Fibroblast of lung (primary cell): ENCODE results near the gene ZNF609. TPM values are rescaled to one million over a fixed set of nuclear protein-coding genes. Genes with fewer than 3 reads are reported as not detected.

Experiments used
- DNase-seq, 2 donors: peaks; one replicate each; pipeline versions ENCODE4 v3.0.0 to v3.0.0-alpha.2; 2010; ENCODE audit warnings: low read depth in 2 of 2
- H2AFZ ChIP-seq: 2 replicates; pipeline ENCODE4 v1.5.1; 2012; ENCODE audit warnings: low read length, control low read depth, inconsistent platforms
- H3K27ac ChIP-seq: 2 replicates; pipeline ENCODE4 v1.5.1; 2011; ENCODE audit warnings: low read length, control low read depth; ENCODE audit not compliant: insufficient read depth
- H3K27me3 ChIP-seq: 2 replicates; pipeline ENCODE4 v1.5.1; 2011; ENCODE audit warnings: mild to moderate bottlenecking, low read length; ENCODE audit not compliant: control insufficient read depth, insufficient read depth
- H3K36me3 ChIP-seq: 2 replicates; pipeline ENCODE4 v1.5.1; 2011; ENCODE audit warnings: low read length; ENCODE audit not compliant: control insufficient read depth, insufficient read depth
- H3K4me1 ChIP-seq: 2 replicates; pipeline ENCODE4 v1.5.1; 2011; ENCODE audit warnings: low read length; ENCODE audit not compliant: control insufficient read depth, insufficient read depth; ENCODE audit errors: extremely low read depth
- H3K4me2 ChIP-seq: 2 replicates; pipeline ENCODE4 v1.5.1; 2011; ENCODE audit warnings: low read length, control low read depth; ENCODE audit not compliant: insufficient read depth; ENCODE audit errors: extremely low read depth
- H3K4me3 ChIP-seq, 4 experiments: fragments of 200-600 bp in 1 of 4; sonication (generic) in 1 of 4; replicated peaks in 1 of 4; 2 replicates each; pipeline ENCODE4 v1.5.1; 2011 to 2016; ENCODE audit warnings: low read length in 4 of 4, low read depth in 3 of 4, mild to moderate bottlenecking in 3 of 4, control low read depth in 2 of 4, inconsistent platforms in 1 of 4, mixed read lengths in 1 of 4; ENCODE audit not compliant: insufficient read depth in 1 of 4; ENCODE audit errors: control extremely low read depth in 1 of 4
- H3K79me2 ChIP-seq: 2 replicates; pipeline ENCODE4 v1.5.1; 2012; ENCODE audit warnings: mild to moderate bottlenecking, low read length, inconsistent platforms; ENCODE audit not compliant: control insufficient read depth, insufficient read depth
- H3K9ac ChIP-seq: 2 replicates; pipeline ENCODE4 v1.5.1; 2011; ENCODE audit warnings: mild to moderate bottlenecking, low read length, control low read depth; ENCODE audit not compliant: insufficient read depth
- H3K9me3 ChIP-seq: 2 replicates; pipeline ENCODE4 v1.5.1; 2012; ENCODE audit warnings: low read depth, low read length; ENCODE audit not compliant: control insufficient read depth, insufficient read depth
- H4K20me1 ChIP-seq: 2 replicates; pipeline ENCODE4 v1.5.1; 2011; ENCODE audit warnings: low read length; ENCODE audit not compliant: control insufficient read depth, insufficient read depth; ENCODE audit errors: extremely low read depth
- CTCF ChIP-seq, 2 donors: IDR thresholded peaks in 1 of 2; conservative IDR thresholded peaks in 1 of 2; 1 replicate in 1 of 2; 2 replicates in 1 of 2; pipeline ENCODE4 v1.5.1; 2011 to 2012; ENCODE audit warnings: low read length in 2 of 2, control low read depth in 1 of 2, inconsistent platforms in 1 of 2, low read depth in 1 of 2, mild to moderate bottlenecking in 1 of 2
- EZH2 ChIP-seq: IDR thresholded peaks from 2 replicates; pipeline ENCODE4 v1.5.1; 2012; ENCODE audit warnings: low read length, control low read depth, mild to moderate bottlenecking; ENCODE audit errors: missing control alignments
- polyA plus RNA-seq, 2 donors: library from polyadenylated mRNA; depleted of rRNA in 1 of 2; stranded (reverse) in 1 of 2; unstranded in 1 of 2; fragments of >200 nt; gene quantifications; 2 replicates each; pipeline ENCODE4 v1.2.1, GENCODE V29; 2011 to 2012; ENCODE audit warnings: missing spikeins in 1 of 2
- total RNA-seq: library from RNA; depleted of rRNA; stranded (reverse); fragments of >200 nt; gene quantifications from 2 replicates; pipeline ENCODE4 v1.2.1, GENCODE V29; 2014

ZNF609 gene
- total and polyA plus RNA-seq, 2 donors (not counting 1 experiment from before 2014, with no cell fraction given): 10.8 to 14.7 TPM

GRCh38 chr15:64682255-64682654 is 221.9 kb downstream of the ZNF609 start:
- no peak for TF ChIP-seq CTCF (conservative IDR thresholded peaks at IDR 0.05 in 1 of 2, IDR thresholded peaks at IDR 0.05 in 1 of 2; ENCODE audit: low read depth in 1 of 2, low read length in 2 of 2)
- TF ChIP-seq EZH2: no peak
- Histone ChIP-seq H3K9ac (no peak overlapping the region), H3K27me3 (no peaks in the 10 kb centered on the region), H3K4me1 (no peaks in the 10 kb centered on the region), H3K79me2 (no peaks in the 10 kb centered on the region), H3K36me3 (peaks cover 10% of the 10 kb centered on the region), H3K4me2 (no peak overlapping the region), H4K20me1 (no peaks in the 10 kb centered on the region), H3K27ac (no peak overlapping the region), H2AFZ (no peak overlapping the region), H3K4me3 (no peak overlapping the region), H3K9me3 (no peaks in the 10 kb centered on the region)
- DNase-seq: no peak

GRCh38 chr15:64683378-64683777 is 223.0 kb downstream of the ZNF609 start:
- no peaks in the 10 kb centered on the region for H3K27me3 ChIP-seq
- H3K79me2 ChIP-seq: no peaks in the 10 kb centered on the region
- no peaks in the 10 kb centered on the region for H3K4me1 ChIP-seq
- H3K36me3 ChIP-seq: peaks cover 11% of the 10 kb centered on the region
- no peak for DNase-seq
- H3K9me3 ChIP-seq: no peaks in the 10 kb centered on the region
- H3K4me2 ChIP-seq: no peak overlapping the region
- H2AFZ ChIP-seq: no peak overlapping the region
- no peaks in the 10 kb centered on the region for H4K20me1 ChIP-seq
- no peak overlapping the region for H3K27ac ChIP-seq
- TF ChIP-seq EZH2 (no peak), CTCF (conservative IDR thresholded peaks at IDR 0.05 in 1 of 2, IDR thresholded peaks at IDR 0.05 in 1 of 2; ENCODE audit: low read depth in 1 of 2, low read length in 2 of 2) (no peak)
- no peak overlapping the region for H3K9ac ChIP-seq
- H3K4me3 ChIP-seq: no peak overlapping the region

GRCh38 chr15:64685230-64685888 is 225.0 kb downstream of the ZNF609 start:
- H3K36me3 ChIP-seq: peaks cover 22% of the 10 kb centered on the region
- no peaks in the 10 kb centered on the region for H3K9me3 ChIP-seq
- H3K4me1 ChIP-seq: no peaks in the 10 kb centered on the region
- H3K27ac ChIP-seq: no peak overlapping the region
- no peak overlapping the region for H3K4me2 ChIP-seq
- H4K20me1 ChIP-seq: no peaks in the 10 kb centered on the region
- no peak overlapping the region for H2AFZ ChIP-seq
- H3K27me3 ChIP-seq: no peaks in the 10 kb centered on the region
- H3K4me3 ChIP-seq: no peak overlapping the region
- DNase-seq: no peak
- H3K9ac ChIP-seq: no peak overlapping the region
- no peak for TF ChIP-seq EZH2
- TF ChIP-seq CTCF (conservative IDR thresholded peaks at IDR 0.05 in 1 of 2, IDR thresholded peaks at IDR 0.05 in 1 of 2; ENCODE audit: low read depth in 1 of 2, low read length in 2 of 2): no peak
- H3K79me2 ChIP-seq: no peaks in the 10 kb centered on the region
